GM18858 (cell line): ENCODE results near the gene LRP1B.
"Not testable (repeated sequence)": the region's sequence is repeated elsewhere in the genome, so short reads cannot be mapped to it uniquely, and the experiment has no call there.

Experiments used
- ATAC-seq: cut with Tn5 transposase; IDR thresholded peaks from one replicate; pipeline ENCODE4 v1.9.1; 2021; ENCODE audit not compliant: unreplicated experiment

Gene LRP1B

GRCh38 chr2:140986456-140986855 lies 1144.4 kb downstream of the LRP1B start:
- no peak for ATAC-seq

DNA sequence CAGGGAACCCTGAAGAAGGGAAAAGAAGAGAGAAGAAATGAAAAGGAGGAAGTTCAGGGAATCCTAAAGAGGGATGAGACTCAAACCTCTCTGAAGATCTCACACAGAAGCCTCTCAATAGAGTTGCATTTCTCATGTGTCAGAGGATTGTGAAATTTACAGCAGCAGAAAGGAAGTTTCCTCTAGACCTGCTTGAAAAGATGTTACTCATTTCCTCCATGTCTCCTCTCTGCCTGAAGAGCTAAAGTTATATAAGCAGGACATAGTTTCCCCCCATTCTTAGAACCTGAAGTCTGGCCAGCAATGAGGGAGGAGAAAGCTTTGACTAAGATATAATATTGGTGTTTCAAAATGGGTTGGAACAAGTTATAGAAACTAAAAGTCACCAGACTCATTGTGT lies 1155.6 kb downstream of the LRP1B start:
- no peak for ATAC-seq

GRCh38 chr2:140972724-140973123 lies 1158.1 kb downstream of the LRP1B start:
- ATAC-seq: no peak

GRCh38 chr2:140964324-140964723 lies 1166.5 kb downstream of the LRP1B start:
- not testable (repeated sequence) for ATAC-seq

- no peak for ATAC-seq
These were observed 1180.9 kb downstream of the LRP1B start for GRCh38 chr2:140949932-140950331.

DNA sequence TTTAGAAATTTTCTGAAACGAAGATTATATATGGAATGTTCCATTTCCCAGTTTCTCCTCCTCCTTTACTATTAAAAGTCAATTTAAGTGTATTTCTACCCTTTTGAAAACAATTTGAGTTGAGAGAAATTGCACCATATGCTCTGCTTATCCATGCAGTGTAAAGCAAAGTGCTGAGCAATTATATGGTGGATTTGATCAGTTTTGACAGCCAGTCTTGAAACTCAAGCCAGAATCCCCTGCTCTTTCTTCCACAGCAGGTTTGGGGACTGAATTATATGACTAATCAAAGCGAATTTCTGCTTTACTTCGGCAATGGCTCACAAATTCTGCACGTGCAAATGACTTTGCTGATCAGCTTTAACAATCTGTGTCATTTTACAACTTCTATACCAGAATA lies 1183.6 kb downstream of the LRP1B start:
- ATAC-seq: no peak

DNA sequence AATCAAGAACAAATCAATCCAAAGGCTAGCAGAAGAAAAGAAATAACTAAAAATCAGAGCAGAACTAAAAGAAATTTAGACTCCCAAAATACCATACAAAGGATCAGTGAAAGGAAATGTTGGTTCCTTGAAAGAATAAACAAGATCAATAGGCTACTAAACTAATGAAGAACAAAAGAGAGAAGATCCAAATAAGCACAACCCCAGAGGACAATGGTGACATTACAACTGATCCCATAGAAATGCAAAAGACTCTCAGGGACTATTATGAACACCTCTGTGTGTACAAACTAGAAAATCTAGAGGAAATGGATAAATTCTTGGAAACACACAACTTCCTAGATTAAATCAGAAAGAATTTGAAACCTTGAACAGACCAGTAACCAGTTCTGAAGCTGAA lies 1186.9 kb downstream of the LRP1B start:
- ATAC-seq: no peak

DNA sequence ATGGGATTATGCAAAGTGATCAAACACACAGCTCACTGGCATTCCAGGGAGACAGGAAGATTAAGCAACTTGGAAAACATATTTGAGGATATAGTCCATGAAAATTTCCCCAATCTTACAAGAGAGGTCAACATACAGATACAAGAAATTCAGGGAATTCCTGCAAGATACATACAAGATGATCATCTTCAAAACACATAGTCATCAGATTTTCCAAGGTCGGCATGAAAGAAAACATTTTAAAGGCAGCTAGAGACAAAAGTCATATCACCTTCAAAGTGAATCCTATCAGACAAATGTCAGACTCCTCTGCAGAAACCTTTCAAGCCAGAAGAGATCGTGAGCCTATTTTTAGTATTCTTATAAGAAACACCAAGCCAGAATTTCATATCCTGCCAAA lies 1188.5 kb downstream of the LRP1B start:
- no peak for ATAC-seq

DNA sequence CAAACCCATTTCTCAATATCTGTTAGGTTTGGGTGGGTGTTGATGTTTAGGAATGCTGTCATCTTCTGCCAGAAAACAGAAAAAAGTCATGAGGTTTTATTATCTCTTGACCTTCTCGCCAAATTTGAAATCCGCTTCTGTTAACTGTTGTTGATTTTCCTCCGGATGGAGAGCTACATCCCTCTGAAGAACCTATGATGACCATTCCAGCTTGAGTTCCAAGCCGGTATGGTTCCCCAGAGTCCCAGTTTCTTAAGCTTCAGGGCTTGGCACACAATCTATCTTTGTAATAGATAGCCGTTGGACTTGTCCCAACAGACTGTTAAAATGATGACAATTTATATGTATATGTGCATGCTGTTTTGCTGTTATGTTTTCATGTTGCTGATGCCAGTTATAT lies 1201.0 kb downstream of the LRP1B start:
- ATAC-seq: no peak

- ATAC-seq: no peak
These were observed 1212.4 kb downstream of the LRP1B start for GRCh38 chr2:140918426-140918825.

GRCh38 chr2:140916410-140916809 lies 1214.4 kb downstream of the LRP1B start:
- ATAC-seq: no peak

DNA sequence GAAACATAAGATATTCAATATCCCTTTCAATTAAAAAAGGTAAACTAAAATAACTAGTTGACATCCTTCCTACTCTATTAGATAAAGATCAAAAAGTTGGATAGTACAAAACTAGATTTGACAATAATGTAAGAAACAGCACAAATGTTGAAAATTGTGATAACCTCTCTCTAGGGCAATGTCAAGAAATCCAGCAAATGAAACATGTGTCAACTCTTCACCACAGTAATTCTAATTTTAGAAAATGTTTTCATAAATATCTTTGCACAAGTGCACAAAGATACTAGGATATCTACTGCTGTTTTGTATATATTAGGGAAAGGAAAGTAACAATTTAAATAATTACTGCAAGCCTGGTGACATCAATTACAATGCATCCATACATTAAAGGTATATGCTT lies 1220.1 kb downstream of the LRP1B start:
- ATAC-seq: no peak

DNA sequence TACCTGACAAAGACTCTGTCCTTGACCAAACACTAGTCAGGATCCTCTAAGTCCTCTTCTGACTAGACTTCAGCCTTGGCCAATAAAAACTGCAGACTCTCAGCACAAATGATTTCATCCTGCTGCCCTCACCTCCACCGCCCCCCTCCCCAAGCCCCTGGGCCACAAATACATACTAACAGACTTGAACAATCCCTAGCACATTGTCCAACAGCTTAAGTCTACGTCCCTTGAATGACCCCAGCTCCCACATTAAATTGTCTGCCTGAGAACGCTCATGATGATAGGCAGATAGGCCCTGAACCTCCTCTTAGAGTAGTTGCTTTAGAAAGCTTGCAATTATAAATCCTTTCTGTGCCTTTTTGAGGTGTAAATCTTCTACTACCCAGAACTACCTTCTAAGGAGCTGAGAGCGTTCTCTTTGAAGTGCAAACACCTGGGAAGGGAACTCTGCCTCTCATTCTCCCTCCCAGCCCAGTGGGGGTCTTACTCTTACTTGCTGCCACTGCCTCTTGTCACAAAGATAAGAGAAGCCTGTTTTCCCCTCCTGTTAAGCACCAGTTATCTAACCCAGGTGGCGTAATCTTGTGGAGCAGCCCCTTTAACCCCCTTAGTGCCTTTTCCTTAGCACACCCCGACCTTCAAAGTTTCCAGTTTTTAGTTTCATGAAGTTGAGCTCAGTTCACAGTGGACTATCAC lies 1225.6 kb downstream of the LRP1B start:
- ATAC-seq: no peak

DNA sequence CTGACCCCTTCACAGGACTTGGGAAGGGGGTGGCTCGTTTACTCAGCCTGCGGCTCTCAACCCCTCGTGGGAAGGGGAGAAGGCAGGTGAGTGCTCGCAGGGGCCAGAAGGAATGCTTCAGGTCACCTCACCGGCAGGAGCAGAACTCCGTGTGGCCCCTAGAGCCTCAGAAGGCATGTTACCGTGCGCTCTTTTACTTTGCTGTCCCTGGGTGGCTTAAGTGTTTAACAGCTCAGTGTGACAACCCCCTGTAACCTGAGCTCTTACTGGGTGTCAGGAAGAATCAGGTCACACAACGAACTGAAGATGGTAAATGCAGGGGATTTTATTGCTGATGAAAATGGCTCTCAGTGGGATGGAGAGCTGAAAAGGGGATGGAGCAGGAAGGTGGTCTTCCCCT lies 1235.4 kb downstream of the LRP1B start:
- ATAC-seq: no peak

GRCh38 chr2:140893685-140894084 lies 1237.1 kb downstream of the LRP1B start:
- no peak for ATAC-seq

DNA sequence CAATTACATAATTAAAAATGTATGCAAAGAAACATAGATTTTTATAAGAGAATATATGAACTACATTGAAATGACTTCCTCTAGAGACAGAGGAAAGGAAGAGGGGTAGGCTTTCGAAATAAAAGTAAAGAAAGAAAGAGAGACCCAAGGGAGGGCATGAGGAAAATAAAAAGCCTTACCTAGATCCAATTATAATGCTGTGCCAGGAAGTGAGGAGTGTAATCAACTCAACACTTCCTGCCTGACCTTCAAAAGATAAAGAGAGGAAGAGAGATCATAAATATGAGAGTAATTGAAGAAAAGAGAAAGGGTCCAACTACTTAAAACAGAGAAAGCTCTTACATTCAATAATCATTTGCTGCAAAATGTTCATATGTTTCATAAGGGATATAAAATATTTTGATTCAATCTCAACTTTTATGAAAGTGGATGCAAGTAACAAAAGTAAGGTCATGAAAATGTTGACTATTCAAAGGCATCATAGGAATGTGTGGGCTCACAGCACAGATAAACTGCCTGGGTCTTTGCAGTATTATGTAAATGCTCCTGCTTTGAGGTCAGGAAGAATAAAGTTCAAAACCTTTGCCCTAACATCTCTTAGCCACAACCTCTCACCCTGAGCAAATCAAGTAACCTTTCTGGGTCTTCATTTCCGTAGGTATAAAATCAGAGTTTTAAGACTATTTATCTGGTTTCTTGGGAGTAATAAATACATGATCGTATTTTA lies 1237.7 kb downstream of the LRP1B start:
- no peak for ATAC-seq

- no peak for ATAC-seq
These were observed 1238.4 kb downstream of the LRP1B start for GRCh38 chr2:140892436-140892835.

GRCh38 chr2:140891614-140892212 lies 1239.1 kb downstream of the LRP1B start:
- ATAC-seq: peak; percentile 74

- ATAC-seq: no peak
These were observed 1247.9 kb downstream of the LRP1B start for GRCh38 chr2:140882671-140883620.

- ATAC-seq: no peak
These were observed 1250.2 kb downstream of the LRP1B start for GRCh38 chr2:140880573-140880972.

DNA sequence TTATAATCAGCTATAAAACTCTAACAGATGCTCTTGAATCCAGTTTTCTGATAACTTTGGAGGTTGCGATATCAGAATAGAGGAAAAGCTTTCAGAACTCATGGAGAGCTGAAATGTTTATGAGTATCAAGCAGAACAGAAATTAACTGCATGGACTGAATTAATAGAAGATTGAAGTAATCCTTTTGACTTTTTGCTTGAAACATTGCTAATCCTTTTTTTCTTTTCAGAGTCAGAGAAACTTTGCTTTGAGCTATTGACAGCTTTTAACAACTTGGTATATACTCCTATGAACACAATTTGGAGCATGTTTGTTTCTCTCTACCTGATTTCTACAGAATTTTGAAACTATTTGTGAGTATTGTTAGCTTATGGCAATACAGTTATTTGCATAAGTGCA lies 1254.8 kb downstream of the LRP1B start:
- ATAC-seq: no peak
